ENCODE measurements around the gene IMPDH2.

The IMPDH2 gene

GRCh38 chr3:49028673-49029562 lies at the start of gene IMPDH2:
IMPDH2 (minus strand) TSS chr3:49029398; CDS start chr3:49029350, 48 bp downstream.
- TF ChIP-seq MAX (IDR thresholded peaks at IDR 0.05; ENCODE audit: low read depth, low read length): peak; percentile 79
- TF ChIP-seq POLR2A (IDR thresholded peaks at IDR 0.05; ENCODE audit: extremely low read depth, insufficient read length): peak; percentile 99
- no peak for TF ChIP-seq CTCF (IDR thresholded peaks at IDR 0.05; ENCODE audit: low read depth, low read length)
- peak; percentile 89 for TF ChIP-seq MYC (IDR thresholded peaks at IDR 0.05; ENCODE audit: low read depth, low read length)
- DNase-seq (ENCODE audit: low read depth): peak; percentile 92

GRCh38 chr3:49076646-49077045 lies 47.4 kb upstream of the IMPDH2 start:
- no peak overlapping the region for H3K4me3 ChIP-seq (ENCODE audit: low read depth, low read length)
- TF ChIP-seq CTCF (IDR thresholded peaks at IDR 0.05; ENCODE audit: low read depth, low read length) (no peak), MYC (IDR thresholded peaks at IDR 0.05; ENCODE audit: low read depth, low read length) (no peak), POLR2A (IDR thresholded peaks at IDR 0.05; ENCODE audit: extremely low read depth, insufficient read length) (no peak), MAX (IDR thresholded peaks at IDR 0.05; ENCODE audit: low read depth, low read length) (no peak)
- DNase-seq (ENCODE audit: low read depth): no peak

More at GRCh38 chr3:49028673-49029562, at the start of gene IMPDH2:
- H3K4me3 ChIP-seq (ENCODE audit: low read depth, low read length): peak within 1 kb of the TSS; percentile 95

- TF ChIP-seq MAX (IDR thresholded peaks at IDR 0.05; ENCODE audit: low read depth, low read length) (no peak), CTCF (IDR thresholded peaks at IDR 0.05; ENCODE audit: low read depth, low read length) (no peak), MYC (IDR thresholded peaks at IDR 0.05; ENCODE audit: low read depth, low read length) (no peak), POLR2A (IDR thresholded peaks at IDR 0.05; ENCODE audit: extremely low read depth, insufficient read length) (no peak)
- no peak overlapping the region for H3K4me3 ChIP-seq (ENCODE audit: low read depth, low read length)
- no peak for DNase-seq (ENCODE audit: low read depth)
Measured at GRCh38 chr3:49076116-49076515, 46.9 kb upstream of the IMPDH2 start.

GRCh38 chr3:49058011-49058410 lies 28.8 kb upstream of the IMPDH2 start:
- DNase-seq (ENCODE audit: low read depth): no peak
- no peak for TF ChIP-seq POLR2A (IDR thresholded peaks at IDR 0.05; ENCODE audit: extremely low read depth, insufficient read length)
- no peak for TF ChIP-seq CTCF (IDR thresholded peaks at IDR 0.05; ENCODE audit: low read depth, low read length)
- no peak for TF ChIP-seq MAX (IDR thresholded peaks at IDR 0.05; ENCODE audit: low read depth, low read length)
- no peak for TF ChIP-seq MYC (IDR thresholded peaks at IDR 0.05; ENCODE audit: low read depth, low read length)

GRCh38 chr3:49057268-49057667 lies 28.1 kb upstream of the IMPDH2 start:
- no peak overlapping the region for H3K4me3 ChIP-seq (ENCODE audit: low read depth, low read length)
- no peak for DNase-seq (ENCODE audit: low read depth)
- TF ChIP-seq CTCF (IDR thresholded peaks at IDR 0.05; ENCODE audit: low read depth, low read length) (no peak), MYC (IDR thresholded peaks at IDR 0.05; ENCODE audit: low read depth, low read length) (no peak), MAX (IDR thresholded peaks at IDR 0.05; ENCODE audit: low read depth, low read length) (no peak), POLR2A (IDR thresholded peaks at IDR 0.05; ENCODE audit: extremely low read depth, insufficient read length) (no peak)

More at GRCh38 chr3:49058011-49058410, 28.8 kb upstream of the IMPDH2 start:
- no peak overlapping the region for H3K4me3 ChIP-seq (ENCODE audit: low read depth, low read length)

All from NB4 (cell line).